Activated CD8-positive, alpha-beta memory T cell treated with anti-CD3 and anti-CD28 coated beads for 1 hour (primary cell): ENCODE measurements around the gene MYLK4.
"Not testable (repeated sequence)": the region's sequence is repeated elsewhere in the genome, so short reads cannot be mapped to it uniquely, and the experiment has no call there.

ENCODE experiments used
- DNase-seq, 2 donors: peaks; one replicate each; pipeline ENCODE4 v3.0.0-alpha.2; 2020; ENCODE audit warnings: low read depth in 1 of 2; ENCODE audit errors: extremely low read depth in 1 of 2

MYLK4 gene

GRCh38 chr6:2780102-2780737 is 29.5 kb upstream of the MYLK4 start:
- DNase-seq: no peak

- DNase-seq: no peak
These were observed 26.5 kb upstream of the MYLK4 start for GRCh38 chr6:2777249-2777648.

GRCh38 chr6:2775003-2775402 is 24.3 kb upstream of the MYLK4 start:
- DNase-seq: no peak

GRCh38 chr6:2773449-2773848 is 22.7 kb upstream of the MYLK4 start:
- DNase-seq: no peak

GRCh38 chr6:2772840-2773239 is 22.1 kb upstream of the MYLK4 start:
- no peak for DNase-seq

GRCh38 chr6:2771079-2771478 is 20.4 kb upstream of the MYLK4 start:
- no peak for DNase-seq

- no peak for DNase-seq
These were observed 19.4 kb upstream of the MYLK4 start for GRCh38 chr6:2770171-2770570.

GRCh38 chr6:2768696-2769095 is 18.0 kb upstream of the MYLK4 start:
- DNase-seq: no peak

- no peak for DNase-seq
These were observed 17.2 kb upstream of the MYLK4 start for GRCh38 chr6:2767657-2768524.

- no peak for DNase-seq
These were observed 16.3 kb upstream of the MYLK4 start for GRCh38 chr6:2766767-2767656.

GRCh38 chr6:2765896-2766766 is 15.4 kb upstream of the MYLK4 start:
- DNase-seq: peak in 1 of 2 donors; percentile 19

GRCh38 chr6:2765166-2765895 is 14.6 kb upstream of the MYLK4 start, which contains the start of gene WRNIP1:
WRNIP1 (plus strand) TSS chr6:2765393; CDS start chr6:2765623, 230 bp downstream.
- peak; percentile 91 to 92 for DNase-seq

- peak in 1 of 2 donors; percentile 39 for DNase-seq
These were observed 14.0 kb upstream of the MYLK4 start for GRCh38 chr6:2764610-2765165.

GRCh38 chr6:2763876-2764540 is 13.3 kb upstream of the MYLK4 start:
- no peak for DNase-seq

- no peak for DNase-seq
These were observed 12.7 kb upstream of the MYLK4 start for GRCh38 chr6:2763345-2763841.

- not testable (repeated sequence) for DNase-seq
These were observed 12.1 kb upstream of the MYLK4 start for GRCh38 chr6:2762868-2763267.

- DNase-seq: no peak
These were observed 10.4 kb upstream of the MYLK4 start for GRCh38 chr6:2760882-2761842.
